ENCODE results near the gene LAG3.

LAG3 gene

DNA sequence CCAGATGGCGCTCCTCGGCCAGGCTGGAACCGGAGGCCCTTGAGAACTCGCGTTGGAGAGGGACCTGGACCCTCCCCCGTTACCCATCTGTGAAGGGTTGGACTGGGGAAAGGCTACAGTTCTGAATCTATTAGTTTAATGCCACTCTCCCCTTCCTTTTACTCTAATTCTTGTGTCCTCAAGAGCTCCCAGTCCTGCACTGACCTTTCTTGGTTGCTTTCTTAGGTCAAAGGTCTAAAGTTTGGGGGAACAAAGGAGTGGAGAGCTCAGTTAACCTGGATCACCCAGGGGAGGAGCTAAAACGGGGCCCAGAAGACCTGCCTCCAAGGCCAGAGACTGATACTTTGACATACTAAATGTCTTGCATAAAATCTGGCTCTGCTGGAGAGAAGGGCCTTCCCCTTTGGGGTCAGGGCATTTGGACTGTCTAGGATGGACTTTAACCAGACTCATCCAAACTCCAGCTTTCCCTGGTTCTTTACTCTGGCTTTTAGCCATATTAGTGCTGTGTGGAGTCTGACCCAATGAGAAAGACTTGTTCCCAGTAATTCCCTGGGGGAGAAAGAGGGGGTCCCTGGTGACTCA is 18.5 kb upstream of the LAG3 start:
- DNase-seq: no peak

DNA sequence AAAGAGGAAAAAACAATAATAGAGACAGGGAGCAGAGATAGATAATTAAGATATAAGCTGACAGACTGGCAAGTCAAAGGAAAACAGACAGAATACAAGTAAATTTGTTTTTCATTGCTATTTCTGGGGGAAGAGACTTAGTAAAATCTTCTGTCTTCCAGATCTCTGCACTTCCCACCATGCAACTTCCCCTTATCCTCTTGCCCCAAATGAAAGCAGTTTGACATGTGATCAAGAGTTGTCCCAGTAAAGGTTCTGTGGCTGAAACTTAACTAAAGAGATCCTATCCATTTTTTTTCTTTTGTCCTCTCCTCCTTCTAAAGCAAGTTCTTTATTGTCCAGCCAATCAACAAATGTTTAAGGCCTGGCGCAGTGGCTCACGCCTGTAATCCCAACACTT is 17.9 kb upstream of the LAG3 start:
- no peak for DNase-seq

DNA sequence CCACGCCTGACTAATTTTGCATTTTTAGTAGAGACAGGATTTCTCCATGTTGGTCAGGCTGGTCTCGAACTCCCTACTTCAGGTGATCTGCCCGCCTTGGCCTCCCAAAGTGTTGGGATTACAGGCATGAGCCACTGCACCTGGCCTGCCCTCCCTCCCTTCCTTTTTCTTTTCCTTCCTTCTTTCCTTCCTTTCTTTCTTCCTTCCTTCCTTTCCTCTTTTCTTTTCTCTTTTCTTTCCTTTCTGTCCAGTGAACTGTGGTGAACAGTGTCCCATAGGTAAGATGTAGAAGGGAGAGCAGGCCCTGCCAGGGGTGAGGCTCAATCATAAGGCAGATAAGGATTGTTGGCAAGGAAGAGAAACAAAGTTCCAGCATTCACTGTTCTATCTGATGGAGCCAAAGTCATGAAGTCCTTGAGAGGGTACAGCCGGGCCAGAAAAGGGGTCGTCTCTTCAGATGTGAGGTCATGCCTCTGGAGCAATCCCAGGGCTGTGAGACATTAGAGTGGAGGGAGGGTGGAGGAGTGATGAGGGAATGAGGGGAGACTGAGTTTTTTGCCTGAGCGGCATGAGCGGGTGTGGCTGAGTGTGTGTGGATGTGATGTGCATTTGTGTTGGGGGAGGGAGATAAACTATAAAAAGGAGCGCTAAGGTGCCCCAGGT is 15.2 kb upstream of the LAG3 start:
- DNase-seq: no peak

DNA sequence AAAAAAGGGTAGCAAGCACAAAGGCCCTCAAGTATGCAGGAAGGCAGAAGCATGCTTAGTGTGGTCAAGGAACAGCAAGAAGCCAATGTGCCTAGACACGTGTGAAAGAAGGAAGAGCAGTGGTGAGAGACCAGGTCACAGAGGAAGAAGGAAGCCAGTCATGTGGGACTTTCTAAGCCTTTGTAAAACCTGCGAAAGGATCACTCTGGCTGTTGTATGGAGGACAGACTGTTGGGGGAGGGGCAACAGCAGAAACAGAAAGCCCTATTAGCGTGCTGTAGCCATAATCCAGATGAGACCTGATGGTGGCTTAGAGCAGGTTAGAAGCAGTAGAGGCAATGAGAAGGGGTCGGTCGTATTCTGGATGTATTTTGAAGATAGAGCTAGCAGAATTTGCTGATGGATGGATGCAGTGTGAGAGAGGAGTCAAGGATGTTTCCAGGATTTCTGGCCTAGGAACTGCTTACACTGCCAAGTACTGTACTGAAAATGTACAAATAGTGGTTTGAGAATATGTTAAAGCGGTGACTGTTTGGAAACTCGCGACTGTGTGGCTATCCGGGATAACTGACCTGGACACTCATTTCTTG is 13.7 kb upstream of the LAG3 start:
- DNase-seq: no peak

DNA sequence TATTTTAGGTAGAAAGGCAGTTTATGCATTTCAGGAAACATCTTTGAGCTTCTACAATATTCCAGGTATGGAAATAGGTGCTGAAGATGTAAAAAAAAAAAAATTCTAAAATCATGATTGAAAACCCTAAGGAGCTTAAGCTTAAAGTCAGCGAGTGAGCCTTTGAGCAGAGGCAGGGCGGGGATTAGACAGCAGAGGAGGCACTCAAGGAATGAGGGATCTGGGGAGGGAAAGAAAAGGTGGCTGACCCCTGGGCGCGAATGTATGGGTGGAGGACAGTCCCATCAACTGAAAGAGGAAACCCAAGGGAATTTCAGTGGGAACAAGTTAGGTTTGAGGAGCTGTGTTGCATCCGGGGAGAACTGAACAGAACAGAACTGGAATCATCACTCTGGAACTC is 12.6 kb upstream of the LAG3 start:
- no peak for DNase-seq

DNA sequence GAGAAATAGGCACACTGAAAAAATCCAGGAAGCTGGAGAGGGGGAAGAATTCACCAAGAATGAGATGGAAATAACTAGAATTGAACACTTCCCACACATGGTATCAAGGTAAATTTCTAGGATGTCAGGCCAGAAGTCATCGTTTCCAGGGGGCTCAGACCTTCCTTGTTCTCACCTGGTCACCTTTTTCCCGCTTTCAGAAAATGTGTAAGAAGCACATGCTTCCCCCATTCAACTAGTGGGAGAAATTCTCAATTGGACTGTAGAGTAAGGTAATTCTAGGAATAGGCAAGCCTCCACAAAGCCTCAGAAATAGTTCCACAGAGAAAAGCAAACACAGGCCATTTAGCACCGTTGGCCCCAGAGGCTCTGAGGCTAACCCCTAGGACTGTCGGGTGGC is 8.9 kb upstream of the LAG3 start:
- no peak for DNase-seq

DNA sequence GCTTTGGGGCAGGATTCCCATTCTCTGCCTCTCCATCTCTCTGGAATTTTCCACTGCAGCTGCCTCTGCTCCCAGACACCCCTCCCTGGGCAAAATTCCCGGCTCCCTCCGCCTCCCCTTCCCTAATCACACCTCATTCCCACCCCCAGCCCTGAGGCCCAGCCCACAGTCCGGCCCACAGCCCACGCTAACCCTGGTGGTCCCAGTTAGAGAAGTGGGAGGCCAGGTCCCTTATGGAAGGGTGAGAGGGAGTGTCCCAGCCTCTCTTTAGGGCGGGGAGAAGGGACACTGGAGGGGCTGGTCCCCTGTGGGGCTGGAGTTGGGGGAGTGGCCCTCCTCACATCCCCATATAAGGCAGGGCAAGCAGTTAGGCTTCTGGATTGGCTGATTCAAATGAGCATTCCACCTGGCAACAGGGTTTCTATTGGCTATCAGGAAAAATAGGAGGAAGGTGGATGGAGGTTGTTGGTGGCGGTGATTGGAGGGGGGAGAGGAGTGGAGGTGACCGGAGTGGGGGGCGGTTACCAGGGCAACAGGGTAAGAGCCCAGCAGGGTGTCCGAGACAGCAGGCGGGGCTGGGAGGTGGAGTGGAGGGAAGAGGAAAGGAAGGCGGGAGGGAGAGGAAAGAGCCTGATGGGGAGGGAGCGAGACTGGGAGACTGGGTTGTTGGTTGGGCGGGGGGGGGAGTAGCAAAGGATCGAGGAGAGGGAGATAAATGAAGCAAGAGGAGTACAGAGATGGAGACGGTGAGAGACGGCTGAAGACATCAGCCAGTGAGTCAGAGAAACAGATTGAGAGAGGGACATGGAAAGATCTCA is 8.1 kb upstream of the LAG3 start:
- peak; percentile 95 to 100 (median 97) for DNase-seq

DNA sequence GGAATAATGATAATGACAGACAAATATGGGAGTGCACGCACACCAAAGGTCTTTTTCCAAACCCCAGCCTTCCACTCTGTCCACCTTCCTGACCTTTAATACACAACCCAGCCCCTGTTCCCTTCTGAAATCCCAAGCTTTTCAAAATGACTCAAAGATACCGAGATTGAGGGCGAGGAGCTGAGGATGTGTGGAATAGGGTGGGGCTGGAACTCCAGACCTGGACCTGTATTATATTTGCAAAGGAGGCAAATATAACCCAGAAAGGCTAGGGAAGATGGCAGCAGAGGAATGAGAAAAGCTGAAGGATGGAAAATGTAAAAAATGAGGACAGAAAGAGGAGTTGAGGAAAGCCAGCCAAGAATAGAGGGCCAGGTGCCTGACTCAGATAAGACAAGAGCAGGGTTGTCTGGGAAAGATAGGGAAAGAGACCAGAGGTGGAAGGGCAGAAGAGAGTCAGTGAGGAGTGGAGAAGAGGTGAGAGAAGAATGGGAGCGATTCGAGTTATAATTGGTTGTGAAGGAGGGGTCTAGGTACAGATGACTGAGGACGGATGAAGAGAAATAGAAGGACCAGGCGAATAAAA is 7.2 kb upstream of the LAG3 start:
- peak; percentile 23 to 71 (median 44) for DNase-seq

DNA sequence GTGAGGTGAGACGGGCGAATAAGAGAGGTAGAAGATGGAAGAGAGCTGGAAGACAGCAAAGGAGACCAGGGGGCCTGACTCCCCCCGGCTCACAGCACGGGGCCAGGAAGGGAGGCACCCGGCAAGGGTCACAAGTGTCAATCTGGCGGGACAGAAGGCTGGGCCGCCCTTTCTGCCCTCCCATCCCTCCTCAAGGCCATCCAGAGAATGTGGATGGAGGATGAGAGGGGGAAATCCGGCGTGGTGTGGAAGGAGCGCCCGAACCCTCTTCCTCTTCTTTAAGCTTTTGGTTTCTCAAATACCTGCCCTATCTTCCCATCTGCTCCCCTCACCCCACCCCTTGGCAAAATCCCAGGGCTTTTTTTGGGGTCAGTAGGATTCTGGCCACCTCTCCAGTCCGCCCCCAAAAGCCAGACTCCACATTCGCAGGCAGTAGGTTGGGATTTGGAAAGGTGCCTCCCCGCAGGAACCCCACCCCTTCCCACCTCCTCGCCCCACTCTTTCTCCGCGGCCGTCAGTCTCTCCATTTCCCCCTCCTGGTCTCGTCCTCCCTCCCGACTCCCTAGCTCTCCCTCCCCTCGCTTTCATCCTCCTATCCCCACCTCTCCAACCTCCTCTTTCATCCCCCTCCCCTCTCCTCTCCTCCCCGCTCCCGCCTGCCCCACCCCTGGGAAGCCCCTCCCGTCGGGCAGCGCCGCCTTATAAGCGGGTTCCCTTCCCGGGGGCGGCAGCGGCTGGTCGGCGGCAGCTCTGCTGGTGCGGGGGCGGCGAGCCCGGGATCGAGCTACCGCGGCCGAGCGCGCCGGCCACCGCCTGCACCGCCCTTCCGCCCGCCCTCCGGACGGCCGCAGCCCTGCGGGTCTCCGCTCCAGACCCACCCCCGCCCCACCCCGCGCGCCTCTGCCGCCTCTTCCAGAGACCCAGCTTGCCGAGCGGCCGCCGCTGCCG is 6.4 kb upstream of the LAG3 start, which contains the start of gene PTMS:
PTMS (plus strand) TSS at position 730 of the 948 bp plus-strand sequence. CDS start 343 bp downstream, outside the sequence.
- DNase-seq: peak; percentile 81 to 94 (median 91)

DNA sequence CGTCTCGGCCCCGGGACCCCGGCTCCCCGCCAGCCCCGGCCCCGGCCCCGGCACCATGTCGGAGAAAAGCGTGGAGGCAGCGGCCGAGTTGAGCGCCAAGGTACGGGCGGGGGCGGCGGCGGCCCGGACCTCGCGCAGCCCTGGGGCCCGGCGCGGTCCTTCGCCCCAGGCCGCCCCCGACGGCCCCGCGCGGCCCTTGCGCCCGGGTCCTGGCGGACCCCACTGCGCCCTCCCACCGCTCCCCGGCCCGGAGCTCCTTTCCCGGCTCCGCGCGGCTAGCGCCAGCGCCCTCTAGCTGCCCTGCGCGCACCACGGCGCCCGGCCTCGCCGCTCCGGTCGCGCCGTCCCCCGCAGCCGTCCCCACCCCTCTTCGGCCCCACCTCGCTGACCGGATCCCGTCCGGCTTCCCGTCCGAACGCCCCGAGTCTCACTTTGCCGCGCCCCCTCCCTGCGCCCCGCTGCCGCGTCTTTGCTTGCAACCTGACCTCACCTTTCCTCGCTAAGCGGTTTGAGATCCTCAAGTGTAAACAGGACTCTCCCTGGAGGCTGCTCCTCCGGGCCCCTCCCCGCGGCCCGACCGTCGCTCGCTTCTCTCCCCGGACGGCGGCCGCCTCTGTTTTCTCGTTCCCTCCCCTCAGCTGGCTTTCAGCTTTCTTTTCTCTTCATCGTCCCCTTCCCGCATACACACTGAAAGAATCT is 5.5 kb upstream of the LAG3 start:
- DNase-seq: peak; percentile 80 to 84 (median 81)

DNA sequence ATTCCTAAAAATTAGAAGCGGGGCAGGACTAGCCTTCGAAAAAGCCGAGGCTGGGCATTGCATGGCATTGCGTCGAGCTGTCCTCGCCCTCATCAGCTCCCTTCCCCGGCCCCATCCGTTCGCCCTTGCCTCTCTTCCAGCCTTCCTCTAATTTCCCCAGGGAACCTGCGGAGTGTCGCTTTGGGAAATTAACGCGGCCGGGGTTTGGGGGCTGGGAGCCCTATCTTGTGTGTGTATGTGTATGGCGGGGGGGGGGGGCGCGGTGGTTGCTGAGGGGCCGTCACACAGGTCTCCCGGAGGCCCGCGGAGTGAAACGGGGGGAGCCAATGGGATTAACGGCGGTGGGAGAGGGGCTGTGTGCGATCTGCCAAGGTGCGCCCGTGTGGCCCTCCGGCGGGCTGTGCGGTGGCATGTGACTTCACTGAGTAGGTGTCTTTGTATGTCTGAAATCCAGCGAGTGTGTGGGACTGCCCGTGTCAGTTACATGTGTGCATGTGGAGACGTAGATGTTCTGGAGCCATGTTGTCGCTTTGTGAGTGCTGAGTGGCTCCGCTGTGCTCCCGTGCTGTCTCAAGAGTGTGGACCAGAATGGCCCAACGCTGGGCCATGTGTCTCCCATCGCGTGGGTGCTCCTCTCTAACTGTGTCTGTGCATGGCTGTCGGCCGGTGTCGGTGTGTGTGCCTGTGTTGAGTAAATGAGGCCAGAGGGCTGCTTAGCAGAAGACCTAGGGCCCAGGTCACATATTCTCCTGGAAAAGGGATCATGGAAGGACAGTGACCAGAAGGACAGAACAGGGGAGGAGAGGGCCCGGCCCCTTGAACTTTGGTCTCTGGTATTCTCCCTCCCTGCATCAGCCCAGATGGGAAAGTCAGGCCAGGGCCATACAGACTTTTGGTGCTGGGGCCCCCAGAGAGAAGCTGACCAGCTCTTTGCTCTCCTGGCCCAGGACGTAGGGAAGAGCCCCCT is 4.7 kb upstream of the LAG3 start:
- DNase-seq: peak; percentile 11 to 57 (median 31)

DNA sequence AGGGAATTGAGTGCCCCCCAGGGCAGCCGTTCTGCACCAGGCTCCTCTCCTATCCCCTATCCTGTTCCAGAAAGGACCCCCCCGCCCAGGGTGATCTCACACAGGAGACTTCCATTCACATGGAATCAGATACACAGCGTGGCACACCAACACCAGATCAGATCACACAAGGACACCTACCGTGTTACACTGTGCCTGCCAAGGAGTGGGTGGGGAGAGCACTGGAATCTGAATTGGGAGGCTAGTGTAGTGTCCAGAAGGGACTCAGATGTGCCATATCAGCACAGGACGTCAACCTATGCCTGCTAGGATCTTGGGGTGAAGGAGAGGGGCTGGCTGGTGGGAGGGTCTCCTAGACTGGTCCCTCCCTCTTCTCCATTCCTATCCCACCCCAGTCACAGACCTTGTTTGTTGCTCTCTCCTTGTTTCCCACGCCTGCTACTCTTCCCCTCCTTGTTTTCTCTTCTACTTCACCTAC is 3.8 kb upstream of the LAG3 start:
- DNase-seq: no peak

DNA sequence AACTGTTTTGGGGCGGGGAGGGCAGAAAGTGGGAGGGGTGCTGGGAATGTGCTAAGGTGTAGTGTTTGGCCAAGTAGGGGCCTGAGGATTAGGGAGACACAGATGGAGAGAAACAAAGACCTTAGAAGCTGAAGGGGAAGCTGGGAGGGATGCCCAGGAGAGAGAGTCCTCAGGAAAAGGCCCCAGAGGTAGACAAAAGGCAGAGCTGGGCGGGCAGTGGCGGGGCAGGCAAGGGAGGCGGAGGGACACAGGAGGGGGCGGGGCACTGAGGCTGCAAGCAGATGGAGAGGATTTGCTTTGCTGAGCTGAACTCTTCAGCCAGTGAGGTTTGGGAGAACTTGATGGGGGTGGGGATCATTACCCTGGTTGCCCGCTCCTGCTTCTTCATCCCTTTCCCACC is 3.3 kb upstream of the LAG3 start:
- peak; percentile 23 to 30 (median 26) for DNase-seq

DNA sequence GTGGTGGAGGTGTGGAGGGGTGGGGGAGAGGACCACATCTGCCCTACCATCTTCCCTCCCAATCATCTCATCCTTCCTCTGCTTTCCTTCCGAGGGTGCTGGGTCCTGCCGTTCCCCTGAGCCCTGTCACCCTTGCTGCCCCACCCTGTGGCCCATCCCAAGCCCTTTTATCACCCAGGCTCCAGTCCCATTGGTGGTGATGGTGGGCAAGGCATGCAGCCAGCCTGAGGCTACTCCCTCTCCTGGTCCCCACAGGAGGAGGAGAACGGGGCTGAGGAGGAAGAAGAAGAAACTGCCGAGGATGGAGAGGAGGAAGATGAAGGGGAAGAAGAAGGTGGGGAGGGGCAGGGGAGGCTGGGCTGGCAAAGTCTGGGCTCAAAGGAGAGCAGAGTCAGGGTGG is 2.7 kb upstream of the LAG3 start:
- no peak for DNase-seq

DNA sequence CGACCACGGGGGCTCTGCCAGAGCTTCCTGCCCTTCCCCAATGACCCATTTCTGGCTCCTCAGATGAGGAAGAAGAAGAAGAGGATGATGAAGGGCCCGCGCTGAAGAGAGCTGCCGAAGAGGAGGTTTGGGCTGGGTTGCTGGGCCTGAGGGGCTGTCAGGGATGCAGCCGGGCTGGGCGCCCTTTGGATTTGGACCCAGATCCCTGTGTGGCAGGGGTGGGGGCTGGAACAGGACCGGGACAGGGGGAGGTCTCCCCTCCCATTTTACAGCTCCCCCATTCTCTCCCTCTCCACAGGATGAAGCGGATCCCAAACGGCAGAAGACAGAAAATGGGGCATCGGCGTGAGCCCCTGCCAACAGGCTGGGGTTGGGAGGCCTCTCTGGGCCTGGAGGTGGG is 2.2 kb upstream of the LAG3 start:
- no peak for DNase-seq

DNA sequence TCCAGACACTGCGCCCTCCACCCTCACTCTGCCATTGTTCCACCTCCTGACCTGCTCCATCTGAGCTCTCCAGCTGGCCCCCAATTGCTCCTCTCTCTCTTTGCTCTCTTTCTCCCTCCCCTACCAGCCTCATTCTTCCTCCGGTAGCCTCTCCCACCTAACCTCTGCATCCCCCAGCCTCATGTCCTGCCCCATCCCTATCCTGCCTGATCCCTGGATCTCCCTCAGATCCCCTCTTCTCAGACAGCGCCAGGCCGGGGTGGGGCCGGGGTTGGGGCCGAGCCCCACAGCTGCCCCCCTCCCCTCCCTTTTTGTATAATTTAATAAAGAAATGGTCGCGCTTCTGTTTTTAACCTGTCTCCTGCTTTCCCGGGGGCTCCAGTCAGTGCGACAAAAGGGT is 1.7 kb upstream of the LAG3 start:
- DNase-seq: no peak

DNA sequence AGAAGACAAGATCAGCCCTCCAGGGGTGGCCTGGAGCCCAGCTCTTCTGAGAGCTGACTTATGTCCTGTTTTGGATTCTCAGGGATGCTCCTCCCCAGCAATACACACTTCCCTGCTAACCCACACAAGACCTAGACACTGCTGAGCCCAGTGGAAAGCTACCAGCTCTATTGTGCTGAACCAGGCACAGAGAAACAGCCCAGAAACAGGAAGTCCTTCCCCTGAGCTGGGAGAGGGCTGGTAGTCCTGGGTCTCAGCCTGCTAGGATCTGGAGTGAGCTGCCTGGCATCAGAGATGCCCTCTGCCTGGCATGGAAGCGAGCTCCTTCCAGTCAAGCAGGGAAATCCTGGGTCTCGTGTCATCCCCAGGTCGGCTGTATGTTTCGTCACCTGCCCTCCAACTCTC is 1.2 kb upstream of the LAG3 start:
- no peak for DNase-seq

DNA sequence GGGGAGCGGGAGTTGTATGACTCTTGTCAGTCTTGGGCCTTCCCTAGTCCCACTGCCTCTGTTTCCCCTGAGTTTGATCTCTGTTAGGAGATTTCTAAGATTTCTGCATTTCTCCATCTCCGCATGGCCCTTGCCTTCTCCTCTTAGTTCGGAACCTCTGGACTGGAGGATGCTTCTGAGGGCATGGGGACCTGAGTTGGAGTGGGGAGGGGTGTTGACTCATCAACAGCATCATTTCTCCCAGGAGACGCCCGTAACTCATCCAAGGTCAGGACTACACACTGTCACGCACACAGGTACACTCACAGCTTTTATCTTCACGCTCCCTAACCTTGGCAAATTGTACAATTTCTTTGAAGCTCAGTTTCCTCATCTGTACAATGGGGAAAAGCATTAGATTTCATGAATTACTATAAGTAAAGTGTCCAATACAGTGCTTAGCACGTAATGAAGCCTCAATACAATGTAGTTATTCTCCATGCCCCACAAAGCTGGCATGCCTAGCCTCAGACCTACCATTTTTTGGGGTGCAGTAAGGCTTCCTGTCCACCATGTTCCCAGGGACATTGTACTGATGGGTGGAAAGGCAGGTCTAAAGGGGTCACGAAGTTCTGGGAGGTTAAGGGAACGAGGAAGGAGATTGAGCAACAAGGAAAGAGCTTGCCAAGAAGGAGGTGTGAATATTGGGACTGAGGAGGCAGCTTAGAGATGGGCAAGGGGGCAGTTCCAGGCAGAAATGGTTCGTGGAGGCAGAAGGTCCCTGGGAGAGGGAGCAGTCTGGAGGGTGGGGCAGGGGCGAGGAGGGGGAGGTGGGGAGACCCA is 600 bp upstream of the LAG3 start:
- no peak for DNase-seq

Data from NCI-H1417 (cell line).